Mucosa of descending colon (tissue), 3 donors: ENCODE measurements around the gene EGR4. TPM values are rescaled to one million over a fixed set of nuclear protein-coding genes. Genes with fewer than 3 reads are reported as not detected.

Experiments used
- ATAC-seq: fragments of 200-7000 bp; cut with Tn5 transposase; one replicate; pipeline ENCODE4 v1.9.1; 2020; ENCODE audit warnings: mild to moderate bottlenecking, moderate library complexity
- DNase-seq, 3 donors: peaks; one replicate each; pipeline ENCODE4 v3.0.0-alpha.2; 2020
- H3K36me3 ChIP-seq: fragments of 200-600 bp; one replicate; pipeline ENCODE4 v1.8.0; 2021; ENCODE audit warnings: low read depth, mild to moderate bottlenecking
- H3K4me1 ChIP-seq: fragments of 200-600 bp; one replicate; pipeline ENCODE4 v1.8.0; 2021; ENCODE audit warnings: low read depth, mild to moderate bottlenecking
- H3K4me3 ChIP-seq: fragments of 200-600 bp; one replicate; pipeline ENCODE4 v1.8.0; 2021; ENCODE audit warnings: mild to moderate bottlenecking
- H3K9me3 ChIP-seq: fragments of 200-600 bp; one replicate; pipeline ENCODE4 v1.8.0; 2021; ENCODE audit warnings: mild to moderate bottlenecking
- intact Hi-C, 2 donors: fragments of 100-400 bp; cut with DNase I in 1 of 2; cut with micrococcal nuclease in 1 of 2; formaldehyde crosslinking; loops; one replicate each; pipeline versions ENCODE4 v1.11.0 to v1.11.1; 2022; cut with DNase I, micrococcal nuclease
- total RNA-seq, 3 donors: library from RNA; stranded (reverse); fragmentation: NEBNext Ultra II Directional in 2 of 3; extraction: Animal tissue kit (Norgen Biotek cat#: 25700) in 2 of 3; gene quantifications; one replicate each; pipeline versions ENCODE4 v1.2.1 to v1.2.4, GENCODE V29; 2021 to 2023
- TF ChIP-seq, protein P1 (sequence below): fragments of 200-600 bp; IDR thresholded peaks from one replicate; pipeline ENCODE4 v1.8.0; 2022; ENCODE audit warnings: antibody characterized with exemption, mild to moderate bottlenecking
- donor health status: DM: no; HTN: no; CAD: no; lungs with moderate emphysema.
- donor health status: DM: no; HTN: no; CAD: no.
- donor health status: DM: no; HTN: yes; CAD: no.

EGR4 gene
- total RNA-seq, 3 donors from 2014 or later, result not detected

DNA sequence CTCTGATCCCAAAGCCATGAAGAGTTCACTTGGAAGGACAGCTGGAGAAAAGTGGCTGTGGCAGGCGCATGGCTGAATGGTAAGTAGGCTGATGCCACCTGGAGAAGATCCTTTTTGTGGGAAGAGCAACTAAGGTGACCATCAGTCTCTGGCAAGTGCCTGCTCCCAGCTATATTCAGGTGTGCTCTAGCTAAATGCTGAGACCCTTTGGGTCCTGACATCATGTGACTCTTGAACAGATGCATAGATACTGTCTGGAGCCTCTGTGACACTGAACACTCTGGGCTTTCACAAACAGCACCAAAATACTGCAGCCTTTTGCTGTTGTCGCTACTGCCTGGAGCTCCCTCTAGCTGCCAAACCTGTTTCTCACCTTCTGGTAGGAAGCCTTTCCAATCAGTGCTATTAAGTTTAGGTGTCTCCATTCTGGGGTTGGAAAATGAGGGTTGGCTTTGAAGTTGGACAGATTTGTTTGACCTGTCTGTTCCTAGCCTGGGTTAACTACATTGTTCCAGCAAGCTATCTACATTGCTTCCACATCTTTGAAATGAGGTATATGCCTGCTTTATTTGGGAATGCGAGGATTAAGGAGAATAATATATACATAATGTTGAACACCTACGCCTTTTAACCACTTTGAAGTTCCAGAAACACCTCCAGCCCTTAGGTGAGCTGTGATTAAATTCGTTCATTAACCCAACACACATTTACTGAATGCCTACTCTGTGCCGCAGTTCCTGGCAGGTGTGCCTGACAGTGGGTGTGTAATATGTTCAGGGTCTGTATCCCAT lies 3.1 kb downstream of the EGR4 start:
- intact Hi-C loops, result no loop called here
- H3K4me1 ChIP-seq, result peaks cover 9% of the 10 kb centered on the region
- peak; percentile 40 for ATAC-seq
- TF ChIP-seq, protein P1, sequence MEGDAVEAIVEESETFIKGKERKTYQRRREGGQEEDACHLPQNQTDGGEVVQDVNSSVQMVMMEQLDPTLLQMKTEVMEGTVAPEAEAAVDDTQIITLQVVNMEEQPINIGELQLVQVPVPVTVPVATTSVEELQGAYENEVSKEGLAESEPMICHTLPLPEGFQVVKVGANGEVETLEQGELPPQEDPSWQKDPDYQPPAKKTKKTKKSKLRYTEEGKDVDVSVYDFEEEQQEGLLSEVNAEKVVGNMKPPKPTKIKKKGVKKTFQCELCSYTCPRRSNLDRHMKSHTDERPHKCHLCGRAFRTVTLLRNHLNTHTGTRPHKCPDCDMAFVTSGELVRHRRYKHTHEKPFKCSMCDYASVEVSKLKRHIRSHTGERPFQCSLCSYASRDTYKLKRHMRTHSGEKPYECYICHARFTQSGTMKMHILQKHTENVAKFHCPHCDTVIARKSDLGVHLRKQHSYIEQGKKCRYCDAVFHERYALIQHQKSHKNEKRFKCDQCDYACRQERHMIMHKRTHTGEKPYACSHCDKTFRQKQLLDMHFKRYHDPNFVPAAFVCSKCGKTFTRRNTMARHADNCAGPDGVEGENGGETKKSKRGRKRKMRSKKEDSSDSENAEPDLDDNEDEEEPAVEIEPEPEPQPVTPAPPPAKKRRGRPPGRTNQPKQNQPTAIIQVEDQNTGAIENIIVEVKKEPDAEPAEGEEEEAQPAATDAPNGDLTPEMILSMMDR, result peak; percentile 22
- no peak overlapping the region for H3K4me3 ChIP-seq
- peak in 1 of 3 donors; percentile 68 for DNase-seq
- no peaks in the 10 kb centered on the region for H3K9me3 ChIP-seq
- H3K36me3 ChIP-seq, result no peaks in the 10 kb centered on the region

DNA sequence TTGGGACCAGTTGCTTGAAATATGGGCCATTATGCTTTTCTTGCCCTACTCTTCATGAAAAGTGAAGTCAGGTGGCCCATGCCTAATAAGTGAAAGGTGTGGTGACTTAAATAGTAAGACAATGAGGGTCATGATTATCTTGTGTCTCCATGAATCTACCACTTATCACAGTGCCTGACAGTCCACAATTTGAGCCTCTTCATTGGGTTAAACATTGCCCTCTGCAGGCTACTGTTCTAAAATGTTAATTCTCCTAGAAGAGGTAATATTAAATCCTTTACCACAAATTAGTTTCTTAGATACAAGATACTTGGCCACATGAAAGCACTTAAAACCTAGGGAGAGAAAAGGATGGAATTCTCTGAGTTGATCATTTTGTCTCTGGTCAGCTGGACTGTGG lies 4.0 kb downstream of the EGR4 start:
- intact Hi-C loops, result no loop called here
- ATAC-seq (no peak), DNase-seq (no peak)

DNA sequence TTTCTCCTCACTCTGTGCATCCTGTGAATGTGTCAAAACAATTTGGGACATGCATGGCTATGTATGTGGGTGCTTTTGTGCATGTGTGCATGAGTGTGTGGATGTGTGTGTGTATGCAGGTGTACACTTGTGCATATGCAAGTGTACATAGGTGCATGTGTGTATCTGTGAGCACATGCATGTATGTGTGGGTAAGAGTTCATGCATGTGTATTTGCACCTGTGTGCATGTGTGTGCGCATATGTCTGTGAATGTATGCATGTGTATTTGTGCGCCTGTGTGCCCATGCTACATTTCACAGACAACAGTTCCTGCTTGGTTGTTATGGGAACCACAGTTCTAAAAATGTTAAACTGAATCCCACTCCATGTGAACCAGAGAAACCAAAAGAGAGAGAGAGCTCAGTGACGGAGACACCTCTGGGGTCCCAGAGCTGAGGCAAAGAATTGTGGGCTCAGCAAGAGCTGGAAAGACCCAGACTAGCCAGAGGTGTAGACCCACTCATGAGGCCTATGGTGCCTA lies 7.2 kb downstream of the EGR4 start:
- intact Hi-C loops, result no loop called here
- ATAC-seq, result no peak
- H3K4me3 ChIP-seq, result no peak overlapping the region
- no peaks in the 10 kb centered on the region for H3K9me3 ChIP-seq
- H3K36me3 ChIP-seq, result no peaks in the 10 kb centered on the region
- TF ChIP-seq, protein P1, result no peak
- no peak for DNase-seq
- H3K4me1 ChIP-seq, result peaks cover 10% of the 10 kb centered on the region

More for the DNA sequence above, 4.0 kb downstream of the EGR4 start:
- H3K4me1 ChIP-seq, result peaks cover 12% of the 10 kb centered on the region
- no peaks in the 10 kb centered on the region for H3K36me3 ChIP-seq
- no peaks in the 10 kb centered on the region for H3K9me3 ChIP-seq
- TF ChIP-seq, protein P1, result no peak
- H3K4me3 ChIP-seq, result no peak overlapping the region

DNA sequence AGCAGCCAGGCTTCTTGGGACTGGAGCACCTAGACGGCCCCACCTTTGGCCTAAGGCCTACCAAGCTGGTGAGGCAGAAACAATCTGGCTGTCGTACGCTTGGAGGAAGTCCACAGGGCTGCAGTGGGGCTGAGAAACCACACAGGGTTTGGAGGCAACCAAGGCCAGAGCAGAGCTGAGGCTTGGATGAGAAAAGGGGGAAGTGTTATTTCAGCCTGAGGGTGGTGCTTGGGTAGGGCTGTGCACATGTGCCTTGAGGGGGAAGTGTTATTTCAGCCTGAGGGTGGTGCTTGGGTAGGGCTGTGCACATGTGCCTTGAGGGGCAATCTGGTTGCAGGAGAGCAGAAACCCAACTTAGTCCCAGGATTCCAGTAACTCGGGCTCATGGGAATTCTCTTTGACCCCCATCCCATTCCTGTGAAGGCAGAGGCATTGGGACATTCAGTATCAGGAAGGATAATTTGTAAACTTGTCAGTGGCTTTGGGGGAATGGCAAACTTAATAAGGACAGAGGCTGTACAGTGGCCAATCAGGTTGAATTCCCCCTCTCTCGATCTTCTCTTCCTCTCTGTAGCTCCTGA lies 8.1 kb downstream of the EGR4 start:
- intact Hi-C loops, result no loop called here
- Histone ChIP-seq H3K9me3 (no peaks in the 10 kb centered on the region), H3K4me3 (no peak overlapping the region), H3K36me3 (no peaks in the 10 kb centered on the region), H3K4me1 (peaks cover 9% of the 10 kb centered on the region)
- TF ChIP-seq, protein P1, result no peak
- DNase-seq, result peak in 2 of 3 donors; percentile 17 to 32
- peak; percentile 68 for ATAC-seq

DNA sequence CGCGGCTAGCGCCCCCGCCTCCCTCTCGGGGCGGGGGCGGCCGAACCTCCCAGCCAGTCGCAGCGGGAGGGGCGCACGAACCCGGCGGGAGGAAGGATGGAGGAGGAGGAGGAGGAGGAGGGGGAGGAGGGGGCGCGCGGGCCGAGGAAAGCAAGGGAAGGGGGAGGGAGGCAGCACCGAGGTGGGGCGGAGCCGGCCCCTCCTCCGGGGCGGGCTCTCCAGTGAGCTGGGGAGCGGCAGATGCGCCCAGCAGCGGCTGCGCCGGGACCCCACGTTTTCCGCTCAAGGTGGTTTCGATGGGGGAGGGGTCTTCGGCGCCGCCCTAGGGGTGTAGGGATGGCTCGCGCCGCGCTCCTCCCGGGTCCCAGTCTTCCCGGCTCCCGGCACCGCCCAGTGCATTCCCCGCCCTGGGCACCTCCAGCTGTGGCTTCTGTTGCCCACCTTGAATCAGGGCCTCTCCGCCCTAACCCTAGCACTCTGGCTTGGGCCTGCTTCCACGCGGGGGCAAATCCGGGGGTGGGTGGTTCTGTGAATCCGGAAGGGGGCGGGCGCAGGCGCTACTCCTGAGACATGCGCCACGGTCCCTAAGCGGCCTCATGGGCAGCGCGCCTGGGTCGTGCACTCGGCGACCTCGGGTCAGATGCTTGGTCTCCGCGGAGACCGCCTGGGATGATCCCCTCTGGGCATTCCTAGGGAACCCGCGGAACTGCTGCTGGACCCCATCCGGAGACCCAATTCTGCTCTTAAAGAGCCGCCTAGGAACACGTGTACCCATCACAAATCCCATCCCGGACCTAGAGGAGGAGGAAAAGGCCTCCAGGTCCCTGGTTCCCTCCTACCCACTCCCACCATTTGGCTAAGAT lies 8.8 kb downstream of the EGR4 start, which contains the start of gene FBXO41:
TSS of gene FBXO41 (minus strand) at position 183 of the 863 bp plus-strand sequence. CDS start 14,848 bp downstream, outside the sequence.
- H3K4me1 ChIP-seq, result peaks cover 9% of the 10 kb centered on the region
- H3K36me3 ChIP-seq, result no peaks in the 10 kb centered on the region
- peak; percentile 82 for ATAC-seq
- intact Hi-C loops, result no loop called here
- TF ChIP-seq, protein P1, result no peak
- peak; percentile 43 to 81 (median 68) for DNase-seq
- H3K4me3 ChIP-seq, result peak within 1 kb of the TSS; percentile 17
- no peaks in the 10 kb centered on the region for H3K9me3 ChIP-seq
